IPS DF 6.9 (cell line): Measurements from ENCODE around the gene PSMB9.
"Not testable (repeated sequence)": the region's sequence is repeated elsewhere in the genome, so short reads cannot be mapped to it uniquely, and the experiment has no call there.

Source experiments
- DNase-seq: peaks from one replicate; pipeline ENCODE4 v3.0.0-alpha.2; 2013; ENCODE audit warnings: low read depth, low spot score
- H3K27ac ChIP-seq: one replicate; pipeline ENCODE4 v1.5.1; 2013; ENCODE audit warnings: low read length, control low read depth
- H3K27me3 ChIP-seq: 2 replicates; pipeline ENCODE4 v1.6.1; 2013; ENCODE audit warnings: mild to moderate bottlenecking, low read length; ENCODE audit not compliant: control insufficient read depth, insufficient read depth
- H3K36me3 ChIP-seq: 2 replicates; pipeline ENCODE4 v1.6.1; 2013; ENCODE audit warnings: low read length; ENCODE audit not compliant: control insufficient read depth, insufficient read depth
- H3K4me1 ChIP-seq: 2 replicates; pipeline ENCODE4 v1.6.1; 2013; ENCODE audit warnings: low read length; ENCODE audit not compliant: control insufficient read depth, insufficient read depth
- H3K4me3 ChIP-seq: 2 replicates; pipeline ENCODE4 v1.5.1; 2013; ENCODE audit warnings: mild to moderate bottlenecking, low read length
- H3K9me3 ChIP-seq: 2 replicates; pipeline ENCODE4 v1.6.1; 2013; ENCODE audit warnings: low read length, inconsistent platforms; ENCODE audit not compliant: control insufficient read depth, insufficient read depth
- WGBS: extraction: QIAGEN DNeasy Blood & Tissue Kit; methylation state at CpG from one replicate; pipeline ENCODE4 v1.1.7; 2013; ENCODE audit warnings: mixed read lengths, missing lambda C conversion rate; ENCODE audit not compliant: insufficient read length, insufficient coverage; 5-methylcytosine and 5-hydroxymethylcytosine counted together

PSMB9 gene

GRCh38 chr6:32858194-32858593, 4.2 kb downstream of the PSMB9 start:
- no peak overlapping the region for H3K27ac ChIP-seq
- no peak for DNase-seq
- H3K27me3 ChIP-seq, result peaks cover 5% of the 10 kb centered on the region
- no peaks in the 10 kb centered on the region for H3K9me3 ChIP-seq
- WGBS, result no CpG with 5 or more reads among the region's 5 CpGs
- peaks cover 2% of the 10 kb centered on the region; the same call in 1 of the 2 replicates for H3K4me1 ChIP-seq
- no peaks in the 10 kb centered on the region for H3K36me3 ChIP-seq
- H3K4me3 ChIP-seq, result no peak overlapping the region

- Histone ChIP-seq H3K9me3 (no peaks in the 10 kb centered on the region), H3K27ac (no peak overlapping the region), H3K4me3 (no peak overlapping the region), H3K27me3 (no peaks in the 10 kb centered on the region), H3K4me1 (no peaks in the 10 kb centered on the region), H3K36me3 (no peaks in the 10 kb centered on the region)
- DNase-seq, result no peak
- no CpG with 5 or more reads among the region's 1 CpG for WGBS
Measured at GRCh38 chr6:32860674-32861073, 6.7 kb downstream of the PSMB9 start.

GRCh38 chr6:32862725-32863124, 8.7 kb downstream of the PSMB9 start:
- H3K36me3 ChIP-seq, result no peaks in the 10 kb centered on the region
- H3K9me3 ChIP-seq, result no peaks in the 10 kb centered on the region
- no peak overlapping the region for H3K27ac ChIP-seq
- WGBS, result no CpG with 5 or more reads among the region's 3 CpGs
- no peaks in the 10 kb centered on the region for H3K4me1 ChIP-seq
- no peak for DNase-seq
- H3K27me3 ChIP-seq, result no peaks in the 10 kb centered on the region
- H3K4me3 ChIP-seq, result no peak overlapping the region

GRCh38 chr6:32865724-32866443, 11.9 kb downstream of the PSMB9 start:
- no peak overlapping the region for H3K27ac ChIP-seq
- WGBS, result no CpG with 5 or more reads among the region's 10 CpGs
- no peaks in the 10 kb centered on the region for H3K4me1 ChIP-seq

GRCh38 chr6:32867022-32867477, 13.1 kb downstream of the PSMB9 start:
- no CpG with 5 or more reads among the region's 3 CpGs for WGBS
- no peak for DNase-seq
- H3K36me3 ChIP-seq, result no peaks in the 10 kb centered on the region
- no peaks in the 10 kb centered on the region for H3K27me3 ChIP-seq
- H3K4me3 ChIP-seq, result no peak overlapping the region
- H3K27ac ChIP-seq, result no peak overlapping the region
- H3K9me3 ChIP-seq, result no peaks in the 10 kb centered on the region
- no peaks in the 10 kb centered on the region for H3K4me1 ChIP-seq

More at GRCh38 chr6:32865724-32866443, 11.9 kb downstream of the PSMB9 start:
- Histone ChIP-seq H3K36me3 (no peaks in the 10 kb centered on the region), H3K27me3 (no peaks in the 10 kb centered on the region), H3K9me3 (no peaks in the 10 kb centered on the region), H3K4me3 (no peak overlapping the region)
- no peak for DNase-seq

- no peak for DNase-seq
- no peaks in the 10 kb centered on the region for H3K9me3 ChIP-seq
- H3K36me3 ChIP-seq, result no peaks in the 10 kb centered on the region
- no peak overlapping the region for H3K4me3 ChIP-seq
- H3K27me3 ChIP-seq, result no peaks in the 10 kb centered on the region
- H3K4me1 ChIP-seq, result no peaks in the 10 kb centered on the region
- WGBS, result no CpG with 5 or more reads among the region's 8 CpGs
- H3K27ac ChIP-seq, result no peak overlapping the region
Measured at GRCh38 chr6:32867554-32868256, 13.7 kb downstream of the PSMB9 start.

DNA sequence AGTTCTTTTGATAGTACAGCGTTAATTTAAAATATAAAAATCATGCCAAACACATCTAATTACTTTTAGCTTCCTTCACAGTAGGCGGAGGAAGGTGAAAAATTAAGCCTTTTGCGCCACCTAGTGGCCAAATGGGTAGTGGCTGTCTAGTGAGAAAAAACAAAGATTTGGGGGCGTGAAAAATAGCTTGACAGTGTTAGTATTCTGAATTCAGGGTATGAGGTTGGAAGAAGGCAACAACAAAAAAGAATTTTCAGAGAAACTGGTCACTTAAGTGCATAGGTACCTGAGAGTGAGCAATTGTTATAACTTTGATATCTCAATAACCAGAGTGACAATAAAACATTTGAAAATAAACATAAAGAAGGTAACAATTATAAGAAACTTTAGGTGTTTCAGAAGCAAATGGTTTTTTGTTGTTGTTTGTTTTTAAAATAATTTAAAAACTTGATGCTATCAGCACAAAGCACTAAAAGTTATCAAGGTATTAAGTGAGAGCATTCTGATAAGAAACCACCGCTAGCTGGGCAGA, 14.3 kb downstream of the PSMB9 start:
- no peaks in the 10 kb centered on the region for H3K27me3 ChIP-seq
- no peak for DNase-seq
- no CpG with 5 or more reads among the region's 5 CpGs for WGBS
- no peak overlapping the region for H3K27ac ChIP-seq
- no peak overlapping the region for H3K4me3 ChIP-seq
- no peaks in the 10 kb centered on the region for H3K4me1 ChIP-seq
- no peaks in the 10 kb centered on the region for H3K9me3 ChIP-seq
- H3K36me3 ChIP-seq, result no peaks in the 10 kb centered on the region

GRCh38 chr6:32873947-32874346, 20.0 kb downstream of the PSMB9 start:
- not testable (repeated sequence) for H3K4me1 ChIP-seq, H3K4me3 ChIP-seq, H3K9me3 ChIP-seq, H3K27me3 ChIP-seq, H3K36me3 ChIP-seq, DNase-seq, H3K27ac ChIP-seq
- WGBS, result no CpG with 5 or more reads among the region's 1 CpG

GRCh38 chr6:32876603-32877002, 22.6 kb downstream of the PSMB9 start:
- no peaks in the 10 kb centered on the region for H3K36me3 ChIP-seq
- no peak for DNase-seq
- H3K4me1 ChIP-seq, result no peaks in the 10 kb centered on the region
- no peak overlapping the region for H3K4me3 ChIP-seq
- no peak overlapping the region for H3K27ac ChIP-seq
- WGBS, result no CpG with 5 or more reads among the region's 2 CpGs
- H3K27me3 ChIP-seq, result no peaks in the 10 kb centered on the region
- no peaks in the 10 kb centered on the region for H3K9me3 ChIP-seq

- Histone ChIP-seq H3K4me1 (no peaks in the 10 kb centered on the region), H3K9me3 (no peaks in the 10 kb centered on the region), H3K36me3 (no peaks in the 10 kb centered on the region), H3K4me3 (no peak overlapping the region), H3K27ac (no peak overlapping the region), H3K27me3 (no peaks in the 10 kb centered on the region)
- no CpG with 5 or more reads among the region's 35 CpGs for WGBS
- no peak for DNase-seq
Measured at GRCh38 chr6:32879691-32880090, 25.7 kb downstream of the PSMB9 start.
